Ishikawa (cell line): ENCODE measurements around the gene BAG5.

ENCODE experiments used
- CEBPB ChIP-seq: IDR thresholded peaks from 2 replicates; pipeline ENCODE4 v1.6.1; 2012
- CREB1 ChIP-seq: IDR thresholded peaks from 2 replicates; pipeline ENCODE4 v1.6.1; 2012; ENCODE audit warnings: low read depth
- EGR1 ChIP-seq: IDR thresholded peaks from 2 replicates; pipeline ENCODE4 v1.6.1; 2012
- EP300 ChIP-seq: IDR thresholded peaks from 2 replicates; pipeline ENCODE4 v1.6.1; 2012; ENCODE audit warnings: borderline replicate concordance
- FOXM1 ChIP-seq: IDR thresholded peaks from 2 replicates; pipeline ENCODE4 v1.6.1; 2012; ENCODE audit warnings: low read depth, borderline replicate concordance
- MAX ChIP-seq: IDR thresholded peaks from 2 replicates; pipeline ENCODE4 v1.6.1; 2012
- NFIC ChIP-seq: IDR thresholded peaks from 2 replicates; pipeline ENCODE4 v1.6.1; 2012
- RAD21 ChIP-seq: IDR thresholded peaks from 2 replicates; pipeline ENCODE4 v1.6.1; 2012; ENCODE audit warnings: low read depth
- TAF1 ChIP-seq: IDR thresholded peaks from 2 replicates; pipeline ENCODE4 v1.6.1; 2012; ENCODE audit warnings: low read depth, mild to moderate bottlenecking
- TCF12 ChIP-seq: IDR thresholded peaks from 2 replicates; pipeline ENCODE4 v1.6.1; 2012; ENCODE audit warnings: low read depth
- TEAD4 ChIP-seq: IDR thresholded peaks from 2 replicates; pipeline ENCODE4 v1.6.1; 2012
- USF1 ChIP-seq: IDR thresholded peaks from 2 replicates; pipeline ENCODE4 v1.6.1; 2012
- YY1 ChIP-seq: IDR thresholded peaks from 2 replicates; pipeline ENCODE4 v1.6.1; 2012; ENCODE audit warnings: low read depth
- ZBTB7A ChIP-seq: IDR thresholded peaks from 2 replicates; pipeline ENCODE4 v1.6.1; 2012; ENCODE audit warnings: low read depth
- TF ChIP-seq, protein P1 (sequence below): IDR thresholded peaks from 2 replicates; pipeline ENCODE4 v1.6.1; 2012; ENCODE audit warnings: low read depth, mild to moderate bottlenecking

BAG5 gene

GRCh38 chr14:103556946-103557758, 5.3 kb downstream of the BAG5 start:
- TF ChIP-seq TAF1 (no peak), RAD21 (no peak), TCF12 (no peak), YY1 (no peak), FOXM1 (no peak), CEBPB (no peak), TEAD4 (no peak), NFIC (no peak), ZBTB7A (no peak), USF1 (no peak), EGR1 (no peak), CREB1 (no peak)
- TF ChIP-seq, protein P1, sequence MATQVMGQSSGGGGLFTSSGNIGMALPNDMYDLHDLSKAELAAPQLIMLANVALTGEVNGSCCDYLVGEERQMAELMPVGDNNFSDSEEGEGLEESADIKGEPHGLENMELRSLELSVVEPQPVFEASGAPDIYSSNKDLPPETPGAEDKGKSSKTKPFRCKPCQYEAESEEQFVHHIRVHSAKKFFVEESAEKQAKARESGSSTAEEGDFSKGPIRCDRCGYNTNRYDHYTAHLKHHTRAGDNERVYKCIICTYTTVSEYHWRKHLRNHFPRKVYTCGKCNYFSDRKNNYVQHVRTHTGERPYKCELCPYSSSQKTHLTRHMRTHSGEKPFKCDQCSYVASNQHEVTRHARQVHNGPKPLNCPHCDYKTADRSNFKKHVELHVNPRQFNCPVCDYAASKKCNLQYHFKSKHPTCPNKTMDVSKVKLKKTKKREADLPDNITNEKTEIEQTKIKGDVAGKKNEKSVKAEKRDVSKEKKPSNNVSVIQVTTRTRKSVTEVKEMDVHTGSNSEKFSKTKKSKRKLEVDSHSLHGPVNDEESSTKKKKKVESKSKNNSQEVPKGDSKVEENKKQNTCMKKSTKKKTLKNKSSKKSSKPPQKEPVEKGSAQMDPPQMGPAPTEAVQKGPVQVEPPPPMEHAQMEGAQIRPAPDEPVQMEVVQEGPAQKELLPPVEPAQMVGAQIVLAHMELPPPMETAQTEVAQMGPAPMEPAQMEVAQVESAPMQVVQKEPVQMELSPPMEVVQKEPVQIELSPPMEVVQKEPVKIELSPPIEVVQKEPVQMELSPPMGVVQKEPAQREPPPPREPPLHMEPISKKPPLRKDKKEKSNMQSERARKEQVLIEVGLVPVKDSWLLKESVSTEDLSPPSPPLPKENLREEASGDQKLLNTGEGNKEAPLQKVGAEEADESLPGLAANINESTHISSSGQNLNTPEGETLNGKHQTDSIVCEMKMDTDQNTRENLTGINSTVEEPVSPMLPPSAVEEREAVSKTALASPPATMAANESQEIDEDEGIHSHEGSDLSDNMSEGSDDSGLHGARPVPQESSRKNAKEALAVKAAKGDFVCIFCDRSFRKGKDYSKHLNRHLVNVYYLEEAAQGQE: no peak

GRCh38 chr14:103555559-103556337, 6.7 kb downstream of the BAG5 start:
- TF ChIP-seq ZBTB7A: no peak
- TF ChIP-seq YY1: no peak
- TF ChIP-seq, protein P1: no peak
- no peak for TF ChIP-seq TAF1
- no peak for TF ChIP-seq CEBPB
- TF ChIP-seq MAX: no peak
- TF ChIP-seq EGR1: no peak
- no peak for TF ChIP-seq CREB1
- TF ChIP-seq NFIC: no peak
- TF ChIP-seq FOXM1: no peak
- TF ChIP-seq USF1: no peak
- TF ChIP-seq TCF12: no peak
- no peak for TF ChIP-seq EP300
- TF ChIP-seq TEAD4: no peak

- TF ChIP-seq EP300: no peak
- no peak for TF ChIP-seq RAD21
- TF ChIP-seq FOXM1: no peak
- TF ChIP-seq ZBTB7A: no peak
- no peak for TF ChIP-seq MAX
- TF ChIP-seq, protein P1: no peak
- TF ChIP-seq EGR1: no peak
- no peak for TF ChIP-seq CEBPB
- no peak for TF ChIP-seq NFIC
Measured at GRCh38 chr14:103552846-103553210, 9.6 kb downstream of the BAG5 start.
